Stimulated activated CD4-positive, alpha-beta T cell treated with anti-CD3 and anti-CD28 coated beads, Interleukin-2, amount 100 ng/mL, for 24 hours (primary cell): ENCODE data around the gene MBNL3.

ENCODE experiments used
- DNase-seq, 2 donors: peaks; one replicate each; pipeline ENCODE4 v3.0.0-alpha.2; 2020

MBNL3 gene

GRCh38 chrX:132488819-132489577, at the start of gene MBNL3:
TSS of gene MBNL3 (minus strand) at chrX:132489038. CDS start at chrX:132439611, 49,427 bp downstream.
- peak; percentile 48 to 55 for DNase-seq

DNA sequence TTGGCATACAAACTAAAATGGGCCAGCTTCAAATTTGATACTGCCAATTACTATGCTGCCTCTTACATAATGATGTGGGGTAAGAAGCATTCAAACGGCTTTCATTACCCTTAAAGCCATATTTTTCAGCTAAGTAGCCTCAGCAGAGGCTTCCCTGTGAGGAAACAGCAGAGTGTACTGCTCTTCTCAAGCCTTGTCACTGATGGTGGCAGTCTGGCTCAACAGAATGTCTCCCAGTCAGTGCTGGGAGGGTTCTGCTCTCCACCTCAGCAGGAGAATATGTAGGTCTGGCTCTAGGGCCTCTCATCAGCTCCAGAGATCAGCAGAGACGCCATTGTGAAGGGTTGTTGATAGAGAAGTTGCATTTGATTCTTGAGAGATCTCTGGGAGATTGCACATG, 44.6 kb upstream of the MBNL3 start:
- DNase-seq, result no peak

GRCh38 chrX:132532913-132533312, 44.1 kb upstream of the MBNL3 start:
- no peak for DNase-seq

GRCh38 chrX:132532097-132532496, 43.3 kb upstream of the MBNL3 start:
- no peak for DNase-seq

- no peak for DNase-seq
Observed at GRCh38 chrX:132520792-132521191, 32.0 kb upstream of the MBNL3 start.

GRCh38 chrX:132520213-132520612, 31.4 kb upstream of the MBNL3 start:
- DNase-seq, result no peak

- DNase-seq, result no peak
Observed at GRCh38 chrX:132518401-132518800, 29.6 kb upstream of the MBNL3 start.

GRCh38 chrX:132508834-132509233, 20.0 kb upstream of the MBNL3 start:
- no peak for DNase-seq

DNA sequence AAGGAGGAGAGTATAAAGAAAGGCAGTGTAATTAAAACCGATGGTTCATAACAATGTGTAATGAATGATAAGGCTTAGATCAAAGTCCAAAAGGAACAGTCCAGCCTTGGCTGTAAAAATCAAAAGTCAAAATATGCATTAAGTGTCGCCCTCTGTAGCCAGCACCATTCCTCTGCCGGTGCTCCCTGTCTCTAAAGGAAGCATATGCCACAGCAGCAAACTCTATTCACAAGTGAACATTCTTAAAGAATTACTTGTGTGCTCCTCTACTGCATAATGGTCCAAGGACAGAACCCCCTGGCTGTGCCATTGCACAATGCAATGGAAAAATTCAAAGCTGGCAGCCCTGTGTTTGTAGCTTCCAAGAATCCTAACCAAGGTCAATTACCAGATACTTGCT, 16.3 kb upstream of the MBNL3 start:
- no peak for DNase-seq

GRCh38 chrX:132504417-132504816, 15.6 kb upstream of the MBNL3 start:
- no peak for DNase-seq

DNA sequence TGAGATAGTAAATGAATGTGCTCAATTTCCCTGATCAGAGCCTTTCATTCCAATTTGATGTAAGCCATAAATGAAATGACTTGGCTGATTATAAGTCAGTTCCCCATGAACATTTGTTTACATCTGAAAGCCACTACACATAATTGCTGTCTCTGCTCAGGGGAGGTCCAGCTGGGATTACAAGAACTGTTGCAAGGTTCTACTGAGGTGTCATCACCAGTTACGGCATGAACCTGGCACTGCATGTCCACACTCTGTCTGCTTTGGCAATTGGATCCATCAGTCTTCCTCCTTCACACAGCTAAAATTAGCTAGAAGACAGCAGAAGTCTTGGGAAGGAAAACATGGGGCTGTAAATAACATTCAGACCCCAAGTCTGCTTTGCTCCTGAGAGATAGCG, 12.8 kb upstream of the MBNL3 start:
- no peak for DNase-seq

- no peak for DNase-seq
Observed at GRCh38 chrX:132497432-132497831, 8.6 kb upstream of the MBNL3 start.

DNA sequence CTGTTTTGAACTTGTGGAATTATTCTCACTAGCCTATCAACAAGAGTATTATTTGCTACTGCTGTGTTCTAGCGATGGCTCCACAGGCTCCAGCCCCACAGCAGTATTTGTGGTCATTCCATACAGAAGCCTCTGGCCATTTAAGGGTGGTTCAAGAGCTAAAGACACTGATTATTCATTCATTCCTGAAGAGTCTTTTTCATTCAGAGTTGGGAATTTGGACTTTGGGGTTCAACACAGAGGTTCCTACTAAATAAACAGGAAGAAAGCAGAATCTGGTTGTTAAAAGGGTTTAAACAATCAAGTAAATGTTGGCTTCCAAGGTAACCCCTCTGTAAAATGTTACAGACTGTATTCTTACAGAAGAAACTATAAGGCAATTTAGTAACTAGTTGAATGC, 4.3 kb upstream of the MBNL3 start:
- no peak for DNase-seq

- DNase-seq, result no peak
Observed at GRCh38 chrX:132491191-132491590, 2.4 kb upstream of the MBNL3 start.

- peak; percentile 33 to 45 for DNase-seq
Observed at GRCh38 chrX:132489578-132490419, 961 bp upstream of the MBNL3 start.

DNA sequence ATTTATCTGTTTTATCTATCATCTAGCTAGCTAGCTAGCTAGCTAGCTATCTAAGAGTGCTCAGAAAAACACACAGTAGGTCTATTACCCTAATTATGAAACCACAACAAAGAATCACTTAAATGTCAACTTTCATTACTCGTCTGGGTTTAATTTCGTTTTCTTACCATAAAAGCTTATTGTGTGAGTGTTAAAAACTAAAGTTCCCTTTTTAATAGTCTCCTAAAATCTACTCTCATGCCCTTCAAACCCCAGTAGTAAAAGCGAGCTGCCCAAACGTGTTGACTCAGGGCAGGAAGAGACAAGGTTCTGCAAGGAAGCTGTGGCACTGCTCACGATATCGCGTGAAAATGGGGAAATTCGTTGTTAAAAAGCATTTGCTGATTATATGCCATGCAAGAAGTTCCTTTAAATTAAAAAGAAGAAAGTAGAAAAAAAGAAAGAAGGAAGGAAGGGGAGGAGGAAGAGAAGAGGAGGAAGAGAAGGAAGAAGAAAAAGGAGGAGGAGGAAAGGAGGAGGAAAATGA, 595 bp downstream of the MBNL3 start:
- DNase-seq, result peak; percentile 20 to 23

DNA sequence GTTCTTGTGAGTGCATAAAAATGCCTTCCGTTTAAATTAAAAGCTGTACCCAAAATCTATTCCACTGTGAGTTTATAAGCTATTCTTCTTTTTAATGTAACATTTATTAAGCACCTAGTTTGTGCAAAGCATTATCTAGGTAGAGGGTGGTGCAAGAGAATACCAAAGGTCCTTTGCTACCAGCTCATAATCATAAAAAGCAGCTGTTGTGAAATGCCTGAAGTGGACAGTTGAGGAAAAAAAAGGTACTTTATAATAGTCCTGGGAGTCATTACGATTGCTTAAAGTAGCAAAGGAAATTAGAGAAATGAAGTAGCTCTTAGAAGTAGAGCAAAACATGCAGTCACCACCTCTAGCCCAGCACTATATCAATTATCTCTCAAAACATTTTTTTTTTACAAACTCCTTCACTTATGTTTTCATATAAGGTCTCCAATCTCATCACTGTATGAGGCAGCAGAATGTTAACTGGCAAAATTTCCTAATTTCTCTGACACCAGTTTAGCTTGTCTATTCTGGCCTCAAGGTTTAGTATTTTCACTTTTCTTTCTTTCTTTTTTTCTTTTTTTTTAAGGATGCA, 2.1 kb downstream of the MBNL3 start:
- no peak for DNase-seq

DNA sequence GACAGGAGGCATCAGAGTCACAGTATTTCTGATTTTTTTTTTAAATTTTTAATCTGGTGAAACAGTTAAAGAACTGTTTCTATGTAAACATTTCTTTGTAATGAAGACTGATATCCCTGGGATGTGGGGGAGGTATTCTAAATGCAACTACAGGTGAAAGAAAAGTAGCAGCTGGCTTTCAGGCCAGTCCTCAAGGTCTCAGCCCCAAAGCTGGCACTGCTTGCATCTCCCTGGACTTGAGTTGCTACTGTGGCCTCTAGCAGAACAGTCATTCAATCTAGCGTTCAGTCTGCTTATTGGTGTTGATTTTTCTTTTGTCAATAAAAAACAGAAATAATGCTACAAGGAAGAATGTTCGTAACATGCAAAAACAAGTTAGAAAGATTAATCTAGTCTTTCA, 4.9 kb downstream of the MBNL3 start:
- no peak for DNase-seq

- DNase-seq, result no peak
Observed at GRCh38 chrX:132483488-132483887, 5.3 kb downstream of the MBNL3 start.

DNA sequence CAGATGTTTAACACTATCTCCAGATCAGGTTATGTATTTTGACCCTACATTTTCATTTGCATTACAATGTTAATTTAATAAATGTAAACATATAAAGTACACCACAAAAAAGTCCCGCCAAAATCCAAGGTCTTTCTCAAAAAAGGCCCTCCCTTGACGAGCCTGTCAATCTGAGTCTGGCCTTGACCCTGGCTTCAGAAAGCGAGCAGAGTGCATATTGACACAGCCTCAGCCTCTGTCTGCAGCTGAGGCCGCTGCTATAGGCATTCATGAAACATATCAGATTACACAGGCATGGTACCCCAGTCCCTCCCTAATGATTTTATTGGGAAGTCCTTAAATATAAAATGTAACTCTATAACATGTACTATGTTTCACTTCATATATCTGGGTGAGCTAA, 6.2 kb downstream of the MBNL3 start:
- DNase-seq, result no peak

DNA sequence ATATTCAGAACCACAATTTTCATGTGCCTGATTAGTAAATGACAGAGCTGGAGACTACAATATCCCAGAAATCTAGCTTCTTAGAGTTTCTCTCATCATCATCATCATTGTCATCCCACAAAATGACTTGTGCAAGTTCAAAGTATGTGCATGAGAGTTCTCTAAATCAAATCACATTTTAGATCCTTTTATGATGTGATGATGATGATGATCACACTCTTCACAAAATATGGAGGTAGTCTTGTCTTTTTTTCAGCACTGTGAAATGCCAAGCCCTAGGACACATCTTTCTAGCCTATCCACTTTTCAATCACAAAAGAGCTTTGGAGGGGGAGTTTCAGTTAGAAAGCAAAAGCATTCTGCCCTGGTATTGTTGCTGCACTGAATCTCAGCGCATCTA, 7.4 kb downstream of the MBNL3 start:
- DNase-seq, result no peak

DNA sequence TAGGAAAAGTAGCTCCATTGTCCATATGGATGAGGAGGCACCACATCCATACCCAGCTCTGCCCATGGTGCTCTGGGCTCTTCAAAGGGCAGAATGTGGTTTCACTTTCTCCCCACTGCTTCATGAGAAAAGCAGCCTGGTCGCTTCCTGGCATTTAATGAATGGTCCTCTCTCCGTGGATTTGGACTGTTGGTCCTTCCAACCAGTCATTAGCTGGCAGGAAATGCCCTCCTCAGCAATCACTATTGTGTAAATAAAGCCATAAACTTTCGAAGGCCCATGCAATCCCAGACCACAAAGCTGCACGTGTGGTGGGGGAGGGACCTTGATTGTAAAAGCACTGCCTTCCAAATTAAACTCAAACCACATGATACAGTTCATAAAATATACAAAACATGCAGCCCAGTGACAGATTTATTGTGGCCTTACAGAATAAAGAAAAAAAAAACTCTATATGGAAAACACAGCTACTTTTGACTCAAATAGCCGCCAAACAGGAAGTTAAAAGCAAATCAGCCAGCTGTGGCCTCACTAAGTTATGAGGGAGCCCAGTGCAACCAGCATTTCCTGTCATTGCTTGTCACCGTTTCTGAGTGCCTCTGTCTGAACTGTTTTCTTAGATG, 8.1 kb downstream of the MBNL3 start:
- DNase-seq, result peak; percentile 15 to 22
